ENCODE measurements around the gene AP1G1. TPM values are rescaled to one million over a fixed set of nuclear protein-coding genes. Genes with fewer than 3 reads are reported as not detected.

AP1G1 gene
- total RNA-seq, 2 experiments from 2014 or later, result 53.9 to 57.4 TPM

GRCh38 chr16:71712501-71712900 lies 96.1 kb downstream of the AP1G1 start:
- intact Hi-C loops (cut with micrococcal nuclease), result no loop called here
- CTCF ChIA-PET, result interaction anchor here (0.8 to 0.9 kb wide), 2 partner anchors 10 to 248 kb away, joined by 3 to 4 read pairs; no protein-coding TSS in a partner anchor
- no peak overlapping the region for H3K27ac Mint-ChIP-seq
- no peaks in the 10 kb centered on the region for H3K27me3 Mint-ChIP-seq
- H3K9me3 Mint-ChIP-seq, result no peaks in the 10 kb centered on the region
- peaks cover 9% of the 10 kb centered on the region for H3K4me1 Mint-ChIP-seq (ENCODE audit: low read depth)
- TF ChIP-seq CTCF (IDR thresholded peaks at IDR 0.05), result no peak
- POLR2A ChIA-PET, result no interaction called here
- no peak overlapping the region for H3K4me3 Mint-ChIP-seq
- DNase-seq, result no peak
- H3K36me3 Mint-ChIP-seq (ENCODE audit: low read depth), result peaks cover 2% of the 10 kb centered on the region
- no peak for ATAC-seq

- intact Hi-C loops (cut with micrococcal nuclease), result no loop called here
- POLR2A ChIA-PET, result no interaction called here
- H3K4me1 Mint-ChIP-seq (ENCODE audit: low read depth), result peaks cover 9% of the 10 kb centered on the region
- peaks cover 2% of the 10 kb centered on the region for H3K36me3 Mint-ChIP-seq (ENCODE audit: low read depth)
- H3K9me3 Mint-ChIP-seq, result no peaks in the 10 kb centered on the region
- ATAC-seq, result no peak
- CTCF ChIA-PET, result interaction anchor here (0.8 kb wide), 1 partner anchor 10 kb away, joined by 3 read pairs; no protein-coding TSS in a partner anchor
- no peak overlapping the region for H3K4me3 Mint-ChIP-seq
- H3K27ac Mint-ChIP-seq, result no peak overlapping the region
- DNase-seq, result no peak
- H3K27me3 Mint-ChIP-seq, result no peaks in the 10 kb centered on the region
- no peak for TF ChIP-seq CTCF (IDR thresholded peaks at IDR 0.05)
Observed at GRCh38 chr16:71711789-71712188, 96.8 kb downstream of the AP1G1 start.

GRCh38 chr16:71709229-71709781 lies 99.3 kb downstream of the AP1G1 start:
- ChIA-PET CTCF (interaction anchor here (0.7 kb wide), 1 partner anchor 26 kb away, joined by 3 read pairs; no protein-coding TSS in a partner anchor), POLR2A (no interaction called here)
- DNase-seq (no peak), ATAC-seq (no peak)
- Mint-ChIP-seq H3K4me1 (ENCODE audit: low read depth) (peaks cover 9% of the 10 kb centered on the region), H3K27ac (no peak overlapping the region), H3K9me3 (no peaks in the 10 kb centered on the region), H3K36me3 (ENCODE audit: low read depth) (peaks cover 2% of the 10 kb centered on the region), H3K4me3 (no peak overlapping the region), H3K27me3 (no peaks in the 10 kb centered on the region)
- no peak for TF ChIP-seq CTCF (IDR thresholded peaks at IDR 0.05)
- intact Hi-C loops (cut with micrococcal nuclease), result no loop called here

- intact Hi-C loops (cut with micrococcal nuclease), result no loop called here
- Mint-ChIP-seq H3K27me3 (no peaks in the 10 kb centered on the region), H3K9me3 (no peaks in the 10 kb centered on the region), H3K4me3 (no peak overlapping the region), H3K27ac (no peak overlapping the region), H3K36me3 (ENCODE audit: low read depth) (peaks cover 2% of the 10 kb centered on the region), H3K4me1 (ENCODE audit: low read depth) (peaks cover 9% of the 10 kb centered on the region)
- POLR2A ChIA-PET, result no interaction called here
- ATAC-seq (no peak), DNase-seq (no peak)
- CTCF ChIA-PET, result no interaction called here
- TF ChIP-seq CTCF (IDR thresholded peaks at IDR 0.05), result no peak
Observed at GRCh38 chr16:71708696-71709095, 99.9 kb downstream of the AP1G1 start.

- no peak for ATAC-seq
- ChIA-PET POLR2A (no interaction called here), CTCF (no interaction called here)
- H3K27me3 Mint-ChIP-seq, result no peaks in the 10 kb centered on the region
- H3K9me3 Mint-ChIP-seq, result no peaks in the 10 kb centered on the region
- peaks cover 9% of the 10 kb centered on the region for H3K4me1 Mint-ChIP-seq (ENCODE audit: low read depth)
- no peak overlapping the region for H3K4me3 Mint-ChIP-seq
- no peak for TF ChIP-seq CTCF (IDR thresholded peaks at IDR 0.05)
- intact Hi-C loops (cut with micrococcal nuclease), result no loop called here
- H3K36me3 Mint-ChIP-seq (ENCODE audit: low read depth), result peaks cover 5% of the 10 kb centered on the region
- no peak overlapping the region for H3K27ac Mint-ChIP-seq
- no peak for DNase-seq
Observed at GRCh38 chr16:71707199-71707598, 101.4 kb downstream of the AP1G1 start.
